BJ (cell line): ENCODE results near the gene CTCF. TPM values are rescaled to one million over a fixed set of nuclear protein-coding genes. Genes with fewer than 3 reads are reported as not detected.

Source experiments
- CTCF ChIA-PET: fragments of 350-600 bp; formaldehyde crosslinking; extraction: SDS; loops from one replicate; lab custom pipeline; 2021; ENCODE audit warnings: antibody characterized with exemption, inconsistent platforms; lab: Yijun Ruan, JAX
- POLR2A ChIA-PET: fragments of 300-600 bp; sonication (Branson Sonifier 250); formaldehyde crosslinking; extraction: SDS; loops from one replicate; lab custom pipeline; 2021; ENCODE audit warnings: antibody characterized with exemption; lab: Charles Lee
- DNase-seq: peaks from one replicate; pipeline ENCODE4 v3.0.0-alpha.2; 2011; ENCODE audit warnings: low read depth
- H3K27me3 ChIP-seq: 2 replicates; pipeline ENCODE4 v1.6.0; 2011; ENCODE audit warnings: low read length; ENCODE audit not compliant: control insufficient read depth, insufficient read depth
- H3K36me3 ChIP-seq: 2 replicates; pipeline ENCODE4 v1.5.1; 2011; ENCODE audit warnings: low read length; ENCODE audit not compliant: control insufficient read depth, insufficient read depth
- H3K4me3 ChIP-seq: 2 replicates; pipeline ENCODE4 v1.5.1; 2011; ENCODE audit warnings: low read depth, mild to moderate bottlenecking, control low read depth, low read length
- polyA plus RNA-seq: library from polyadenylated mRNA; depleted of rRNA; stranded (reverse); fragments of >200 nt; gene quantifications from 2 replicates; pipeline ENCODE4 v1.2.3, GENCODE V29; 2011
- TF ChIP-seq, protein P1 (sequence below): IDR thresholded peaks from 2 replicates; pipeline ENCODE4 v1.5.1; 2011; ENCODE audit warnings: low read depth, mild to moderate bottlenecking, control low read depth, inconsistent platforms, low read length, moderate library complexity; ENCODE audit not compliant: insufficient read depth

Gene CTCF
- polyA plus RNA-seq, 1 experiment: 20.9 TPM

DNA sequence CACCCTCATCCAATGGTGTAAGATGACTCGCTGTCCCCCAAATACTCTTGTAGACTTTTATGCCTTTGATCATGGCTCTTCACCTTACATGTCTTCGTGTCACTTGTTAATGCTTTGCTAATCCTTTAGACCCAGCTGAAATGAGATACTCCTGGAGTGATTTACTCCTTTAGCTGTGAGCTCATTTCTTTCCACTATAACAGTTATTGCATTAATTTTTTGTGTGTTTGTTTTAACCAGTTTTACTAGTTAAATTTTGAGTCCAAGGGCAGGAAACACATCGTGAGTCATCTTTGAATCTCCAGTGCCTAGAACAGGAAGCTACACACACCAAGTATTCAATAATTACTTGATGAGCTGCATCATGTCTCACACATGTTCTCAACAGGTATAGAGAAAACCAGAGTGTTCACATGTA is 6.5 kb upstream of the CTCF start:
- H3K36me3 ChIP-seq: no peaks in the 10 kb centered on the region
- CTCF ChIA-PET: interaction anchor here (0.6 to 3.9 kb wide), 6 partner anchors 9 to 112 kb away, joined by 3 to 30 read pairs (median 4); no protein-coding TSS in a partner anchor
- TF ChIP-seq, protein P1, sequence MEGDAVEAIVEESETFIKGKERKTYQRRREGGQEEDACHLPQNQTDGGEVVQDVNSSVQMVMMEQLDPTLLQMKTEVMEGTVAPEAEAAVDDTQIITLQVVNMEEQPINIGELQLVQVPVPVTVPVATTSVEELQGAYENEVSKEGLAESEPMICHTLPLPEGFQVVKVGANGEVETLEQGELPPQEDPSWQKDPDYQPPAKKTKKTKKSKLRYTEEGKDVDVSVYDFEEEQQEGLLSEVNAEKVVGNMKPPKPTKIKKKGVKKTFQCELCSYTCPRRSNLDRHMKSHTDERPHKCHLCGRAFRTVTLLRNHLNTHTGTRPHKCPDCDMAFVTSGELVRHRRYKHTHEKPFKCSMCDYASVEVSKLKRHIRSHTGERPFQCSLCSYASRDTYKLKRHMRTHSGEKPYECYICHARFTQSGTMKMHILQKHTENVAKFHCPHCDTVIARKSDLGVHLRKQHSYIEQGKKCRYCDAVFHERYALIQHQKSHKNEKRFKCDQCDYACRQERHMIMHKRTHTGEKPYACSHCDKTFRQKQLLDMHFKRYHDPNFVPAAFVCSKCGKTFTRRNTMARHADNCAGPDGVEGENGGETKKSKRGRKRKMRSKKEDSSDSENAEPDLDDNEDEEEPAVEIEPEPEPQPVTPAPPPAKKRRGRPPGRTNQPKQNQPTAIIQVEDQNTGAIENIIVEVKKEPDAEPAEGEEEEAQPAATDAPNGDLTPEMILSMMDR: no peak
- POLR2A ChIA-PET: no interaction called here
- no peaks in the 10 kb centered on the region for H3K27me3 ChIP-seq
- DNase-seq: no peak
- H3K4me3 ChIP-seq: no peak overlapping the region

DNA sequence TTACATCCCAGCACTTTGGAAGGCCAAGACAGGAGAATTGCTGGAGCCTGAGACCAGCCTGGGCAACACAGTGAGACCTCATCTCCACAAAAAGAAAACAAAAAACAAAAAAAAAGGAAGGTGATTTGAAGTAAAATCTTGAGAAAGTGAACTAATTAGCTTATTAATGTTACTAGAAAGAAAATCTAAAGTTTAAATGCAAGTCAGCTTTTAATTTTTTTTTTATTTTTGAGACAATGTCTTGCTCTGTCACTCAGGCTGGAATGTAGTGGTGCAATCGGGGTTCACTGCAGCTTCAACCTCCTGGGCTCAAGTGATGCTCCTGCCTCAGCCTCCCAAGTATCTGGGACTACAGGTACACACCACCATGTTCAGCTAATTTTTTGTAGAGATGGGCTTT is 3.5 kb upstream of the CTCF start:
- ChIA-PET POLR2A (no interaction called here), CTCF (interaction anchor here (0.6 to 4.2 kb wide), 7 partner anchors 11 to 111 kb away, joined by 3 to 42 read pairs (median 5); partner anchors contain the start of genes C16orf86 and ENKD1)
- DNase-seq: no peak
- Histone ChIP-seq H3K4me3 (no peak overlapping the region), H3K36me3 (no peaks in the 10 kb centered on the region), H3K27me3 (no peaks in the 10 kb centered on the region)
- TF ChIP-seq, protein P1: no peak

DNA sequence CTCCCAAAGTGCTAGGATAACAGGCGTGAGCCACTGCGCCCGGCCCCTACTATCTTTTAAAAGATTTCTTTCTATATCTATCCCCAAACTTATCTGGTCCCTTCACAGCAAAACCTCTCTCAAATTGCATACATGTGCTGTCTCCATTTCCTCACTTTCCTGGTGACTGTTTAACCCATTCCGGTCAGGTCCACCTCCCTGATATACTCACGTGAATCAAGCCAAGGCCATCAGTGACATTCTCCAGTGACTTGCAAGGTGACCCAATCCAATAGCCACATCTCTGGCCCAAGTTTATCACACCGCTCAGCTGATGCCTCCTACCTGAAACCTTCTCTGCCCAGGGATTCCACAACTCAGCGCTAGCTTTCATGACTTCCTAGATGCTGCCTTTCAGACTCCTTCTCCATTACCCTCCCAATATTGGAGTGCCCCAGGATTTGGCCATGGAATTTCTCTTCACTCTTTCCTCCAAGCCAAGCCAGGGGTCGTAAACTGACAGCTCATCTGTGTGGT is 1.4 kb upstream of the CTCF start:
- no peaks in the 10 kb centered on the region for H3K27me3 ChIP-seq
- H3K4me3 ChIP-seq: no peak overlapping the region; the same call in 1 of the 2 replicates
- POLR2A ChIA-PET: no interaction called here
- no peak for DNase-seq
- TF ChIP-seq, protein P1: no peak
- H3K36me3 ChIP-seq: no peaks in the 10 kb centered on the region
- CTCF ChIA-PET: interaction anchor here (0.7 to 4.4 kb wide), 8 partner anchors 11 to 114 kb away, joined by 3 to 42 read pairs (median 10); partner anchors contain the start of genes ATP6V0D1 and CARMIL2

DNA sequence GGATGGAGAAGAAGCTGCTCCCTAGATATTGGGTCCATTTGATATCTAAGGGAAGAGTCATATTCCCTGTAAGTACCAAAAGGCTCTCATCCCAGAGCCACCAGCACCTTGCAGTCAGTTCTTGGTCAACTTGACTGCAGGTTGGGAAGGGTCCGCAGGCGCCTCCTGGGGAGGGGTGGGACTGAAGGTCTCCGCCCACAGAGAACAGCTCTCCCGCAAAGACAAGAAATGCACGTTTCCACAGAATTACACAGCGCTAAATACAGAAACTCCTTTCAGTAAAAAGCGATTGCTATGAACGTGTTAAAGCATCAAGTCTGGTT is 864 bp upstream of the CTCF start:
- no peaks in the 10 kb centered on the region for H3K36me3 ChIP-seq
- H3K27me3 ChIP-seq: no peaks in the 10 kb centered on the region
- POLR2A ChIA-PET: no interaction called here
- no peak for DNase-seq
- H3K4me3 ChIP-seq: peak overlapping the region; percentile 67
- TF ChIP-seq, protein P1: no peak
- CTCF ChIA-PET: interaction anchor here (0.7 to 4.4 kb wide), 17 partner anchors 10 to 113 kb away, joined by 3 to 42 read pairs (median 6); partner anchors contain the start of genes ATP6V0D1, C16orf86, CARMIL2 and ENKD1

DNA sequence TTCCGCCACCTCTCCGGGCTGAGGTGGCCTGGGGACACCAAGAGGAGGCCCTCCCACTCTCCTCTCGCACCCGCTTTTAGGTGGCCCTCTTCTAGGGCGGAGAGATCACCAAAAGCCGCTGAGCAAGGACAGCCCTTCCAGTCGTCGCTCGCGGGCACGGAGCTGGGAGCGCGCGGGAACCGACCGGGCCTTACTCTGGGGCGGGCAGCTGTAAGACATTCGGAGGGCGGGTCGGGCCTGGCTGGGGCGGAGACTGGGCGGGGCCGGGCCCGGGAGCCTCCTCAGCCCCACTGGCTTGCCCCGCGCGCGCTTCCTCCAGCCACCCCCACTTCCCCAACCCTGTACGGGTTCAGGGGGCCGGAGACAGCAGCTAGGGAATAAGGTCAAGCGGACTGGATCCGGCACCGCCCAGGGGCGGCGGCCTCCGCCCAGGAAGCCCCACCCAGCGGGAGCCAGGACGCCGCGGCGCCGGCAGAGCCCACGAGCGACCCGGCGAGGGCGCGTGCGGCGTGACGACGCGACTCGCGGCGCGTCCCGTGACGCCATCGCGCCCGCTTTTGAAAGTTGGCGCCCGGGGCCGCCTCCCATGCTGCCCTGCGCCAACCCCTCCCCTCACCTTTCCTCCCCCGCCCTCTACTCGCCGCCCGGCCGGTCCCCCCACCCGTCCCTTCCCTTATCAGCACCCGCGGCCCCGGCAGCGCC is 351 bp upstream of the CTCF start:
- no peaks in the 10 kb centered on the region for H3K36me3 ChIP-seq
- H3K4me3 ChIP-seq: peak overlapping the region; percentile 67
- DNase-seq: peak; percentile 86
- no peaks in the 10 kb centered on the region for H3K27me3 ChIP-seq
- POLR2A ChIA-PET: interaction anchor here (0.5 kb wide), 1 partner anchor 272 kb away, joined by 3 read pairs; no protein-coding TSS in a partner anchor
- TF ChIP-seq, protein P1: no peak
- CTCF ChIA-PET: interaction anchor here (0.7 to 4.4 kb wide), 21 partner anchors 10 to 111 kb away, joined by 3 to 42 read pairs (median 6); partner anchors contain the start of genes ATP6V0D1, C16orf86, CARMIL2 and ENKD1
